Left renal pelvis (tissue), 4 donors: ENCODE measurements around the gene SLC35E2B. TPM values are rescaled to one million over a fixed set of nuclear protein-coding genes. Genes with fewer than 3 reads are reported as not detected.
A peak's percentile ranks its signal among the peaks of the same experiment; 100 is the strongest.
"Not testable (repeated sequence)": the region's sequence is repeated elsewhere in the genome, so short reads cannot be mapped to it uniquely, and the experiment has no call there.

Experiments
- DNase-seq, 4 donors: peaks; one replicate each; pipeline ENCODE4 v3.0.0-alpha.2; 2013; ENCODE audit warnings: low read depth in 4 of 4, low spot score in 3 of 4
- polyA plus RNA-seq, 4 donors: library from polyadenylated mRNA; unstranded; fragments of 120-200 nt; gene quantifications; one replicate each; pipeline ENCODE4 v1.2.1, GENCODE V29; 2013; ENCODE audit not compliant: insufficient read length in 4 of 4

Gene SLC35E2B
- 100 to 1,000 TPM in 1 of 4 donors, 10 to 100 TPM in 3; 65.5 to 107 (median 72.9) TPM for polyA plus RNA-seq

DNA sequence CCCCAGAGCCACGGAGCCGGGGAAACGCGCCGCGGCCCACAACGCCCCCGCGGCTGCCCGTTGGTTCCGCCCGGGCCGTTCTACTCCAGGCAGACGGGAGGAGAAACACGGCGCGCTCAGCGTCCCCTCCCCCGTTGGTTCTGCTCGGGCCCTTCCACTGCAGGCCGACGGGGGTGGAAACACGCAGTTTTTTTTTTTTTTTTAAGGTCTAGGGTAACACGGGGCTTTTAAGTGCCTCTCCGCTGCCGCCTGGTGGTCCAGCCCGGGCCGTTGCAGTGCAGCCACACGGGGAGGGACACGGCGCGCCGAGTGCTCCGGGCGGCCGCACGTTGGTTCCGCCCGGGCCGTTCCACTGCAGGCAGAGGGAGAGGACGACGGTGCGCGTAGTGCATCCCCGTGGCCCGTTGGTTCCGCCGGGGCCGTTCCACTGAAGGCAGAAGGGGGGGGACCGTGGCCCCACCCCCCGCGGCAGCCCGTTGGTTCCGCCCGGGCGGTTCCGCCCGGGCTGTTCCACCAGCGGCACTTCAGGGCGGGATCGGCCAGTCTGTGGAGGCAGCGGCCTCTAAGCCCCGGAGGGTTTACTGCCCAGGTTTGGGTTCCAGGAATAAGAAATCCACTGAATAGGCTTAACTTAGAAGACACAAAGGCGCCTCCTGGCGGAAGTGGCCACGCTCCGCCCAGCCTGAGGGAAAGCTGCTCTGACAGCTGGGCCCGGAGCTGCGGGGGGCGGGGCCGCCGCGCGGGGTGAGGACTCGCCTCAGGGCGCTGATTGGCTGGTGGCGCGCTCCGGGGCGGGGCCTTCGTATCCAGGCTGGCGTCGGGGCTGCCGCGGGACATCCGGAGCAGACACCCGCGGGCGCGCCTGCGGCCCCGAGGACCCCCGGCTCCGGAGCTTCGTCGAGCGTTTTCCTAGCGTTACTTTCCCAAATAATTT lies at the start of gene SLC35E2B:
Gene SLC35E2B, minus strand, starts transcription at position 82 of the 934 bp plus-strand sequence. CDS start 16,096 bp downstream, outside the sequence.
- DNase-seq: peak; percentile 72 to 87 (median 80)

DNA sequence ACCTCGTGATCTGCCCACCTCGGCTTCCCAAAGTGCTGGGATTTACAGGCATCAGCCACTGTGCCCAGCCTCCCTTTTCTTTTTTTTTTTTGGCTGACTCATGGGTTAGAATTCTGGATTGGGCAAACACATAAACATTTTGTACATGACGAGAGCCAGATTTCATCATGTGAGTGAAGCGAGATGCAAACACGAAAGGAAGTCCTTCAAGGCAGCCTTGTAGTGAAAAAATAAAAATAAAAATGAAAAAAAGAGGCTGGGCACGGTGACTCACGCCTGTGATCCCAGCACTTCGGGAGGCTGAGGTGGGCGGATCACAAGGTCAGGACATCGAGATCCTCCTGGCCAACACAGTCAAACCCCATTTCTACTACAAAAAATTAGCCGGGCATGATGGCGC lies 48.4 kb upstream of the SLC35E2B start:
- DNase-seq: not testable (repeated sequence)

DNA sequence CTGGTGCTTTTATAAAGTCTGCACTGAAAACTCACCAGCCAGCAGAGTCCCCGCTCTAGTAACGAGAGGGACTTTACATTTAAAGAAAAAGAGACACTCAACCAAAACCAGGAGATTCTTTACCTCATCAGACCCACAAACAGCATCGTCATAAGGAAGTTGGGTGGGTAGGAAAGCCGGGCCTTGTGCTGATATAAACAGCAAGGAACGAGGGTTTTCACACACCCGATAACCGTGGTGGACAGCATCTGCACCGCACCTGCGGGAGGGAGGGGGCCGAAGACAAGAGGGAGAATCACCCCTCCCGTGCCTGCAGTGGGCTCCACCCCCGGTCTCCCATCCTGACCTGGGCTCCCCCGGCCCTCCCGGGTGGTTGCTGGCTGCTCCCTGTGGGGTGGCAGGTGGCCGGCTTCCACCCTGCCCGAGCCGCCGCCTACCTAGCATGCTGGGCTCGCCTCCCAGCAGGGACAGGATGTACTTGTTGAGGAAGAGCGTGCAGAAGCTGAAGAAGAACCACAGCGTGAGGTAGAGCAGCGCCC lies 46.3 kb upstream of the SLC35E2B start:
- not testable (repeated sequence) for DNase-seq

DNA sequence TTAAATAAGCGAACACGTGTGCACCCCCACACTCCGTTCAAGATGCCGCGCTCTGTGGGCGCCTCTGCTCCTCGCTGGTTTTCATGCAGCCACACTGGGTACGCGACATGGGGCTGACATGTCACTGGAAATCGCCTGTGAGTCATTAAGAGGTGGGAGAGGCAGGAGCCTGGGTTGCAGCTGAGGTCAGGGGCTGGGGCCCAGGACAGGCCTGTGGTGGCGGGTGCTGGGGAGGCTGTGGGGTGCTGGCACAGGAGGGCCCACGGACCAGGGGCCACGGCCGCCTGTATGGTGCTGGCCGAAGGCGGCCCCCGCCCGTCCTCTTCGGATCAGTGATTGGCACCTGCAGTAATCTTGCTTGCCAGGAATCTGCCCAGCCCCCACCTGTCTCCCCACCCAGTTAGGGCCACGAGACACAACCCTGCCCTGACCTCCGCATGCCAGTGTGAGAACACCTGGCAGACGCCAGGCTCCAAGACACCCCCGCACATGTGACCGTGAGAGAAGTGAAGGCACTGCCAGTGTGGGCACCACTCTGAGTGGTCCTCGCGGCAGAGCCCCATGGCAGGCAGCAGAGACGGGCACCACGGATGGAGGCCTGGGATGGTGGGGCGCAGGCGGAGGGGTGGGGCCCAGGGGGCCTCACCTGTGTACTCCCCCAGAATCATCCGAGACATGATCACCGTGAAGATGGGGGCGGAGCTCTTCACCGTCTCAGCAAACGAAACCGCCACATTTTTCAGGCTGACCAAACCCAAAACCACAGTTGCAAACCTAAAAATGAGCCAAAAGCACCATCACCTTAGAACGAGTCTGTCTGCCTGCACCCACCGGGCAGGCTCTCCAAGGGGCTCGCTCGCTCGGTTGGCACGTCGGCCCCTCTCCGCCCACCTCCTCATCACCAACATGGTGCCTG lies 45.3 kb upstream of the SLC35E2B start:
- DNase-seq: not testable (repeated sequence)

DNA sequence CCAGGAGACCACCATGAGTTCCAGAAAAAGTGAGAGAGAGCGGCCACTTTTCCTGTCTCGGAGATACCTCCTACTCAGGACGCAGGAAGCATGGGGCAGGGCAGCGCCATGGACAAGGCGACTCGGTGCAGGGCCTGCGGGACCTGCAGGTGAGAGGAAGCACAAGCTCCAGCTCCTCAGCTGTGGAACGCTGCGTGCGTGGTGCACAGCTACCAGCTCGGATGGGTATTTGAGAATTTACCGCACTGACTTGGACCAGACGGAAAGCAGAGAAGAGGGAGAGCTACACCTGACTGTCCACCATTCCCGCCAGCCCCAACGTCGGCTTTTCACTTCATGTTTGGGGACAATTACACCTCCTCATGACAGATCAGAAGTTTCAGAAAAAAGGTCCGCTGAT lies 39.8 kb upstream of the SLC35E2B start:
- DNase-seq: no peak

DNA sequence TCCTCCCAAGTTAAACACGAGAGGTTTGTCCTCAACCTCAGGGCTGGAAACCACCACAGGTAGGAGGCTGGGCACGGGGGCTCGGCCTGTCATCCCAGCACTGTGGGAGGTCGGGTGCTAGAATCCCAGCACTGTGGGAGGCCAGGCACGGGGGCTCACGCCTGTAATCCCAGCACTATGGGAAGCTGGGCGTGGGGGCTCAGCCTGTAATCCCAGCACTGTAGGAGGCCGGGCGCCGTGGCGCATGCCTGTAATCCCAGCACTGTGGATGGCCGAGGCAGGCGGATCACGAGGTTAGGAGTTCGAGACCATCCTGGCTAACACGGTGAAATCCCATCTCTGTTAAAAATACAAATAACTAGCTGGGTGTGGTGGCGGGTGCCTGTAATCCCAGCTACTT lies 38.3 kb upstream of the SLC35E2B start:
- no peak for DNase-seq

DNA sequence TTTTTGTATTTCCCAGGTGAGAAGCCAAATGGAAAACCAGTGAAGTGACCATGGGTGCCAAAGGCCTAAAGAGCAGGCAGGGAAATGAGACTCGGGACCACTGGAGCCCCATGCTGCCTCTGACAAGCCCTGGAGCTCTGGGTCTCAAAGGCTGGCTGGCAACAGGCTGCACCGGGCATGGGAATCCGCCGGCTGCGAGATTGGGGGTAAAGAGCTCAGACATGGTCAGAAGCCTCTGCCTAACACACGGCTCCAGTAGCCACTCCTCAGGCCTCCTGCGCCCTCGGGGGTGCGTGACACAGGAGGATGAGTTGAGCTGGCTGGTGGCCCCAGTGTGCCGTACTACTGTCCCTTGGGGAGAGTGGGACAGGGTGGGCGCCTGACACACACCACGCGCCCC lies 37.6 kb upstream of the SLC35E2B start:
- not testable (repeated sequence) for DNase-seq

DNA sequence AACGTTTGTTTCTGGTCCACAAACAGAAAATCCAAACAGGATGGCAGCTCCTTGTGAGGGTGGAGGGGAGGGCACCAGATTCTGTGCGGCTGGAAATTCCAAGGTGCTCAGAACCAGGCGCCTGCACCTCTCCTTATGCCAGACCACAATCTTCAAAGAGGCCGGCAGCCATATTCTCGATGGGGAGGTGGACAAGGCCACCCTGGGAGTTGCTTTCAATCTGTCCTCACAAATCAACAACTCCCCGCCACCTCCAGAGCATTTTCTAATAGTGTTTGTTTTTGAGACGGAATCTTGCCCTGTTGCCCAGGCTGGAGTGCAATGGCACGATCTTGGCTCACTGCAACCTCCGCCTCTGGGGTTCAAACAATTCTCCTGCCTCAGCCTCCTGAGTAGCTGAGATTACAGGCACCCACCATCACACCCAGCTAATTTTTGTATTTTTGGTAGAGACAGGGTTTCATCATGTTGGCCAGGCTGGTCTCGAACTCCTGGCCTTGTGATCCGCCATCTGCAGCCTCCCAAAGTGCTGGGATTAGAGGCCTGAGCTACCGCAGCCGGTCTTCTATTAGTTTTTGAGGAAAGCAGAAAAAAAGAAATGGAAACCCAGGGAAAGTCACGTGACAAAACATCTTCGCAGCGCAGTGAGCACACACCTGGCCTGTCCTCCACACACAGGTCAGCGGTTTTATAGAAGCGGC lies 36.7 kb upstream of the SLC35E2B start:
- DNase-seq: not testable (repeated sequence)

DNA sequence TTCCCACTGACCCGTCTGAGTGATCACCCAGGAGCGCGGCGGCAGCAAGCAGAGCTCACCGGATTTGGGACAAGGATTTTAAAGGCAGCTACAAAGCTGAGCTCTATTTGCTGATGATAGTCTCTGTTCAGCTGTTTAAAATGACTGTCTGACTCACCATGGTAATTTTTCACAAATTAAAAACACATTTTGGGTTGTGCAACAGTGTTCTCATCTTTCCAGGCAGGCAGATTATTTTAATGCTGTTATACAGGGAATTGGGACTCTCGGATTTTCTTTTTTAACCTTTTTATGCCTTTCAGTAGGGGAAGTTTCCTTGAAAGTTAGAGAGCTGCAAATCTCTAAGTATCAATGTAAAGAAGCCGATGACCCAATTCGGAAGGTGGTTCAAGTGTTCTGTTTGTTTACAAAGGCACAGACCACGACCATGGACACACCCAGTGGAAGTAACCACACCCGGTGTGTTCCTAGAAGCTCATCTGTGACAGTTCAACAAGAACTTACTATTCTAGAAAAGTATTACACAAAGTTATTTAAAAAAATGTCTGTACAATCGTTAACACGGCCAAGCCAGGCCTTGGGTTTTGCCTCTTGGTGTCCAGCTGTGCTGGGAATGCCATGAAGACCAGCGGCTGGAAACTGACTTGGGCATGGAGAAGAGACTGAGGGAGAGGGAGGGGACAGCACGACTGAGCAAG lies 35.9 kb upstream of the SLC35E2B start:
- DNase-seq: not testable (repeated sequence)

DNA sequence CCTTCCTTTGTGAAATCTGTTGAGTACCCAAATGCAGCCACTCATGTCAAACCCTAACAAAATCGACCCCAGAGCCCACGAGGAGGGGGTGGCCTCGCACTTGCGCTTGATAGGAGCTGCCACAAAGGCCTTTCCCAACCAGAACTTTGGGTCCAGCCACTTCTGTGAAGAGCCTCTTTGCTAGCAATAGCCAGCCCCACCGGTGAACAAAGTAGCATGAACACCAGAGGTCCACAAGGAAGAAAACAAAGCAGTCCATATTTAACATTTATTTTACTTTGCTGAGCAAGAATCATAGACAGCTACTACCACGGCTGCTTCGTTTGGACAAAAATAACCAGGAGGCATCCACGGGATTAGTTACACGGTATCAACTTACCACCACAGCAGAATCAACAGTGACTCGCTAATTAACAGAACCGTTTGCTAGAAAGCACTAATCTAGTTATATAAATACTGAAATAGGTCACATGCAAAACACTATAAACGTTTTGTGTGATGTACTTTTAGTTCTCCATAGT lies 34.6 kb upstream of the SLC35E2B start:
- DNase-seq: not testable (repeated sequence)

DNA sequence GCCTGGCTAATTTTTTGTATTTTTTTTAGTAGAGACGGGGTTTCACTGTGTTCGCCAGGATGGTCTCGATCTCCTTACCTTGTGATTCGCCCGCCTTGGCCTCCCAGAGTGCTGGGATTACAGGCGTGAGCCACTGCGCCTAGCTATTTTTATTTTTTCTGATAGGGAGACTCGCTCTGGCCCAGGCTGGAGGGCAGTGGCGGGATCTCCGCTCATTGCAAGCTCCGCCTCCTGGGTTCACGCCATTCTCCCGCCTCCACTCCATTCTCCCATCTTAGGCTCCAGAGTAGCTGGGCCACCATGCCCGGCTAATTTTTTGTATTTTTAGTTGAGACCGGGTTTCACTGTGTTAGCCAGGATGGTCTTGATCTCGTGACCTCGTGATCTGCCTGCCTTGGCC lies 33.5 kb upstream of the SLC35E2B start:
- not testable (repeated sequence) for DNase-seq

DNA sequence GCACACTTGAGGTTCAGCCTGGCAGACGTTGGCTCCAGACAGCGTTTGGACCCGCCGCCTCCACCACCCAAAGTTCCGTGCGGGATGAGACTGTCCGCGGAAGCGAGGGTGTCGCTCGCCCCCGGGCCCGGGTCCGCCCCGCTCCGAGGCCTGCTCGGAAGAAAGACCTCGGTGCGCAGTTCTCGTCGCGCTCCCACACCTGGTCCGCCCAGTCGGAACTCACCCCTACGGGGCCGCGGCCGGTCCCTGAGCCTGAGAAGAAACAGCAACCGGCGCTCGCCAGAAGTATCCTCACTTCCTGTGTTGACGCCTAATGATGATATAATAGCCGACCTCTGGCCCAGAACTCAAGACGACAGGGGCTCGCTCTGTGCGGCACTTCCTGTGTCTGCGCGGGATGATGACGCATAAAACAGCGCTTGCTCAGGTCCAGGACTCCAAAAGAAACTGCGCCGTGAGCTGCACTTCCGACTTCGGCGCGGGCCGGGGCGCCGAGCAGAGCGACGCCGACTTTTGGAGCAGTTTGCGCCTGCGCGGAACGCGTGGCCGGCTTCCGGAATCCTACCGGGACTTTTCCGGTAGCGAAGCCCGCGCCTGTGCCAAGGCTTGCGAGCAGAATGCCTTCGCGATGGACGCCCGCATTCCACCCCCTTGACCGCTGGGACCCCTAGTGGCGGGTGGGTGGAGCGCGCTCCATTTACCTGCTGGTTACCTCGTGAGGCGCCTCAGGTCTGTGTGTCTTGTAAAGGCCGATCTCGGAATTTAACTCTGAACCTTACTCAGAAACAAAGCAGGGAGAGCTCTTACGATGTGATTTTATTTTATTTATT lies 31.7 kb upstream of the SLC35E2B start, which contains the start of gene CDK11A:
Gene CDK11A, minus strand, starts transcription at position 323 of the 830 bp plus-strand sequence. CDS start 1,539 bp downstream, outside the sequence.
- DNase-seq: peak; percentile 98 to 100 (median 99)

DNA sequence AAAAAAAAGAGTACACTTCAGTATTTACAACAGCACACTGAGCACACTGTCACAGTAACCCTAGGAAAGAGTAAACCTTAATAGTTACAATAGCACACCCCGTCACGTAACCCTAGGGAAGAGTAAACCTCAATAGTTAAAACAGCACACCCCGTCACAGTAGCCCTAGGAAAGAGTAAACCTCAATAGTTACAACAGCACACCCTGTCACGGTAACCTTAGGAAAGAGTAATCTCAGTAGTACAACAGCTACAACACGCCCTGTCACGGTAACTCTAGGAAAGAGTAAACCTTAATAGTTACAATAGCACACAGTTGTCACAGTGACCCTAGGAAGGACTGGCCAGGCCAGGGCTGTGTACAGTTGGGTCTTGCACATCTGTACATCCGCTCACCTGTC lies 28.6 kb upstream of the SLC35E2B start:
- no peak for DNase-seq

DNA sequence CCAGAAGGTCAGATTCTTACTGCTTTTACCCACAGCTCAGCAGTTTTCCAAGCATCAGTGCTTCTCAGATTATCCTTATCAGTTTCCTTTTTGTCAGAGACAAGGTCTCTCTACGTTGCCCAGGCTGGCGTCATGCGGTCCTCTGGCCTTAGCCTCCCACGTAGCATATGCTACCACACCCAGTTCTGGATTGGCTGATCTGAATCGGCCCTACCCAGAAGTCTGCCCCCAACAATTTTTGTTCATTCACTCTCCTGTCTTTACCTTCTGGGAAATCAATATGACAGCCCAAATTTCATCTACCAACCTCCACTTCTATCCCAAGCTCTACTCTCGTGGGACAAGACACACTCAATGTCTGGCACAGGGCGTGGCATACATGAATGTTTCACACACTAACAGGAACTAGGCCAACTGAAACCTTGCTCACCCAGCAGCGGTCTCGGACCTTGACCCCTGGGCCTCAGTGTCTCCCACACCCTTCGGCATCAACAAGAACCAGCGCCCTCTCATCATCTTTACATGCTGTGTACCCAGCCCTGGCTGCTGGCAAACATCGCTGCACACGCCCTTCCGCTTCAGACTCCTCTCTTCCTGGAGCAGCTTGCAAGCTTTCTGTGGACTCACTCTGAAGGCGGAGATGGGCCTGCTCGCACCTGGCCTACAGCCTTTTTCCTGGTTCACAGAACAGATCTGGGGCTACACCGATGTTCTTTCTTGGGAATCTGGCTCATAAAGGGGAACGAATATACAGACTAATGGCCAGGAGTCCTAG lies 22.7 kb upstream of the SLC35E2B start:
- not testable (repeated sequence) for DNase-seq

DNA sequence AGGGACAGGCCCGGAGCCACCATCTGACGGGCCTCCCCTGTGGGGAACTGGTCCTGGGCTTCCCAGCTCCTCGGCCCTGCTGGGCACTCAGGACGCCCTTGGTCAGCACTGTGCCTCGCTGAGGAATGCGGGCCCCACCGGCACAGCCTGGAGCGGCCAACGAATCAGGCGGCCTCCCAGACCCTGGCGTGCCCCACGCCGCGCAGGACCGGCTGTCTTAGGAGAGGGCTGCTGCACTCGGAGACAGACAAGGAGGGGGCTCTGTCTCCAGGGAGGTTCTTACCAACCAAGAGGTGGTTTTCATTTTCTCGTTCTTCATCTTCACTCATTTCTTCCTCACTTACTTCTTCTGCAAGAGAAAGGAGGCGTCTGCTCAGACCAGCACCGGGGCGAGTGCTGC lies 15.3 kb upstream of the SLC35E2B start:
- not testable (repeated sequence) for DNase-seq

DNA sequence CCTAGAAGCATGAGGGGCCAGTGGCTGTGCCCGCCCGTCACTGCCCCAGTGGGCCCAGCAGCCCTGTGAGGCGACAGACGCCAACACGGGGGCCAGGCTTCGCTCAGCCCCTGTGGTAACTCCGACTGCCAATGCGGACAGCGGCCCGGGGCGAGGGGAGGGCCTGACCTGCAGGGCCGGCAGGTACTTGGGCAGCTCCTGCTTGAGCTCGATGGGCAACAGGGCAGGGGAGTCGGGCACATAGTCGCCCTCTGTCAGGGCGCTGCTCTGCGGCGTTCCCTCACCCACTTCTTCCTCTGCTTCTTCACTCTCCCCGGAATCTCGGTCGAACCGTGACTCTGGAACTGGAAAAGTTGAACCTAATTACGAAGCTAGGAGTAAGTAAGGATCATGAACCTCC lies 14.6 kb upstream of the SLC35E2B start:
- DNase-seq: not testable (repeated sequence)

DNA sequence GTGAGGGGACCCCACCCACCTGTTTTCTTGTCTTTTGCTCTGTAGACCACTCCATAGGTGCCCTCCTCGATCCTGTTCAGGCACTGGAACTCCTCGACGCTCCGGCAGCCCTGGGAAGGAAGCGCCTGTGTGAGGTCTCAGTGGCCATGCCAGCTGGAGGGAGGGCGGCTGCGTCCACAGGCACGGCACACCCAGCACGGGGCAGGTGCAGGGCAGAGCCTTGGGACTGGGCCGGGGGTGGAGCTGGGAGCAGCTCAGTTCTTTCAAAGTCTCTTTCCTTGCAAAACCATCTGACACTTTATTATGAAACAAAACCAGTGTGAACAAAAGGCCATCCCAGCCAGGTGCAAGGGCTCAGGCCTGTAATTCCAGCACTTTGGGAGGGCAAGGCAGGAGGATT lies 13.0 kb upstream of the SLC35E2B start:
- not testable (repeated sequence) for DNase-seq
